HG02678 (cell line): ENCODE data around the gene ASS1.

Experiments
- ATAC-seq: cut with Tn5 transposase; IDR thresholded peaks from one replicate; pipeline ENCODE4 v1.9.1; 2021; ENCODE audit warnings: mild to moderate bottlenecking, moderate library complexity; ENCODE audit not compliant: unreplicated experiment

The ASS1 gene

GRCh38 chr9:130470950-130471349 is 26.2 kb downstream of the ASS1 start:
- ATAC-seq = no peak

- no peak for ATAC-seq
Observed at GRCh38 chr9:130471411-130472183, 26.8 kb downstream of the ASS1 start.

DNA sequence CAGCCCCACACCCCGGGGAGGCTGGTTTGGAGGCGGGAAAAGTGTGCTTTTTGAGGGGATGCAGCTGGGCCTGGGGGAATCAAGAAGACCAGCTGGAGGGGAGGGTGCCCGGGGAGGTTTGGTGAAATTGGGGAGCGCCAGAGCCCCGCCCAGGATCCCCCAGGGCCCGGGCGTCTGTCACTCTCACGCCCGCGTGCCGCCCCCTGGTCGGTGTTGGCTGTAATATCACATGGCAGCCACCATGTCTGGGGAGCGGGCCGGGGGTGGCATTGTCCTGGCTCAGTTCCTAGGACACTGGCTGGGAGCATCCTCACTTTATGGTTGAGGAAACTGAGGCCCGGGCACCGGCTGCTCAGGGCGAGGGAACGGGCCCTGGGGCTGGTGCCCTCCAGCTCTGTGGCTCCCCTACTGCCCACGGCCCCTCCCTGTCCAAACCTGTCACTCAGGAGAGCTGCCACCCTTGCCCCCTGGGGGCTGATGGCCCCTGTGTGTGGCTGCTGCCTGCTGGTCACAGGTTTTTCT is 27.5 kb downstream of the ASS1 start:
- no peak for ATAC-seq

DNA sequence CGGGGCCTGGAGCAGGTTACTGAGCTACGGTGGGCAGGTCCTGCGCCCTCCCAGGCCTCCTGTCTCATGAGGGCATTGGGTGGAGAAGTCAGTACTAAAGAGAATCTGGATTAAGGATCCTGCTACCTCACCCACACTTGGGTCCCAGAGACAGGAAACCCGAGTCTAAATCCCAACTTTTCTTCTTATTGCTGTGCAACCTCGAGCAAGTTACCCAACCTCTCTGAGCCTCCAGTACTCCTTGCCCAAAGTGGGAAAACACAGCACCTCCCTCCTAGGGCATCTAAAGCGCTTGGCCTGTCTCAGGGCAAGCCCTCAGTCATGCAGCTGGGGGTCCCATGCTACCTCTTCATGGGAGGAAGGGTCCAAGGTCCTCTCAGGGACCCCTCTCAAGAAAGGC is 28.2 kb downstream of the ASS1 start:
- ATAC-seq = no peak

GRCh38 chr9:130473566-130473965 is 28.8 kb downstream of the ASS1 start:
- no peak for ATAC-seq

DNA sequence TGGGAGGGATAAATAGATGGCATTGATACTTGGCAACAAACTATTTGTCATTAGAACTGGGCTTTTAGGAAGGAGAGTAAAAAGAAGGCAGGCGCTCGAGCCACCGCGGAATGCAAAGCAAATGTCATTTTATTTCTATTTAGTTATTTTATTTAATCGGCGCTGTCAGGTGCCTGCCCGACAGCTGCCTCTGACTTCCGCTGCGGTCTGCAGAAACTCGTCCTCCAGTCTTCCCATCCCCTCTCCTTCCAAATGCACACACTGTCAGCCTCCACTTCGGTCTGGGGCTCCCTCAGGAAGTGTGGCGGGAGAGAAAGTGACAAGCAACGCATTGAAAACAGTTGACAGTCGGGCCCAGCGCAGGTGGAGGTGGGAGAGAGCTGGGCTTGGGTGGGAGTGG is 29.3 kb downstream of the ASS1 start:
- ATAC-seq = no peak

DNA sequence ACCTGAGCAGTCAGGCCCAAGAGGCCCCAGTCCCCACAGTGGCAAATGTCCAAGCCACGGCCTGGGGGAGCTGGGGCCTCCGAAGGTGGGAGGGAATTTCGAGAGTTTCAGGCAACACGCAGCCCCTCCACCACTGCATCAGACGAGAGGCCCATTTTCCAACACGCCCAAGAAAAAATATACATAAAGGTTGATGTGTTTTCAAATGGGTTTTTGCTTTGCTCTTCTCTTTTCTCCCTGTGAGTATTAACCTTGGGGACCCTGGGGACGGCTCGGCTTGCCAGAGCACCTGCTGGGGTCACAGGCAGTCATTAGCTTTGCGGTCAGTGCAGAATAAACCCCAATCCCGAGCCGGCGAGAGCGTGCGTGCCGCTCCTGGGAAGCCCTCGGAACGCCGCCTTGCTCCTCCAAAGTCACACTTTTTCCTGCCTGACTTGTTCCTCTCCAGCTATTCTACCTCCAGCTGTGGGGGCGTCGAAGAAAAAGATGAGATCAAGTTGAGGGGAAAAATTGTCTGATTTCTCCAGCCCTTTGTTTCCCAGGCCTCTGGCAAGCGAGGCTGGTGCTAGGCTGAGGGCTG is 31.5 kb downstream of the ASS1 start:
- ATAC-seq = no peak

DNA sequence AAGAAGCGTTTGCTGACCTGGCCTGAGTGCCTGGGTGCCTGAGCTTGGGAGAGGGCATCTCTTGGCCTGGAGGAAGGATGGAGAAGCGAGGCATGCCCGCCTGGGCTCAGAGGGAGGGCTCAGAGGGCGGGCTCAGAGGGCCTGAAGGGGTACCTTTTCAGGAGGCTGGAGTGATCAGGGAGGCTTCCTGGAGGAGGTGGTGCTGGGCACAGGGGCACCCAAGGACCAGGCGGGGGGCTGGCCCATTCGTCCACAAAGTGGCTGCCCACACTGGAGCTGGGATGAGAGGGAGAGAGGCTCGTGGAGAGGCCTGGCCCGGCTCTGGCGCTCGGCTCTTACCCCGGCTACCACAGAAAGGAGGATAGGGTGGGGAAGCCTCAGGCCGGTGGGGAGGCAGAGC is 32.8 kb downstream of the ASS1 start:
- ATAC-seq = no peak

GRCh38 chr9:130478152-130478551 is 33.4 kb downstream of the ASS1 start:
- no peak for ATAC-seq

DNA sequence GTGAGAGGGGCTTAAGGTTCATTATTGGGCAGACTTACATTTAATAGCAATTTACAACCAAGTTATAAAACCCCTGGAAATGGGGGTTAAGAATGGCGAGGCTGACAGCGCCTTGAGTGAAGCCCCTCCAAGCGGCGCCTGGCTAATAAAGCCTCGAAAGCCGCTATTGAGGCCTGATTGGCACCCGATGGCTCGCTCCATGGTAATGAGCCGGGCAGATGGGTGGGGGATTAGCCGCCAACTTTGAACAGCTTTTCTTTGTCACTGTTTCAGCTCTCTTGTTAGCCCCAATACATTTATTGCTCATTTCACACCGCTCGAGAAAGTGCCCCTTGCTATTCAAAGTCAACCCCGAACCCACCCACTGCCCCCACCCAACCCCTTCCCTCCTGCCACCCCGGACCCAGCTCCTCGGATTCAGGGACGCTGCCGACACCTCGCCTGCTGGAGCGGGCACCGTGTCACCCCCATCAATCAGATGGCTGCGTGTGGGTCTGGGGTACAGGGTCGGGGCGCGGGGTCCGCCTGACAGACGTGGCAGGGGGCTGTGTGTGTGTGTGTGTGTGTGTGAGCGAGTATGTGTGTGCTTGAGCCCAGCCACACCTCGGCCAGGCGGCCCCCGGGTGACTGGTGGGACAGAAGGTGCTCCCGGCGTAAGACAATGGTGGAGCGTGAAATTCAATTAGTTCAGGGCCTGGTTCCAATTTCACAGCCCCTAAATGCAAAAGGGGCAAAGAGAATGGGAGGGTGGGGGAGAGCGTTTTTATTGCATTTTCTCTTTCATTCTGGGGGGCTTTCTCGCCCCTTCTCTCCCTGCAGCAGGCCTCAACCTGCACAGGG is 34.2 kb downstream of the ASS1 start:
- no peak for ATAC-seq

DNA sequence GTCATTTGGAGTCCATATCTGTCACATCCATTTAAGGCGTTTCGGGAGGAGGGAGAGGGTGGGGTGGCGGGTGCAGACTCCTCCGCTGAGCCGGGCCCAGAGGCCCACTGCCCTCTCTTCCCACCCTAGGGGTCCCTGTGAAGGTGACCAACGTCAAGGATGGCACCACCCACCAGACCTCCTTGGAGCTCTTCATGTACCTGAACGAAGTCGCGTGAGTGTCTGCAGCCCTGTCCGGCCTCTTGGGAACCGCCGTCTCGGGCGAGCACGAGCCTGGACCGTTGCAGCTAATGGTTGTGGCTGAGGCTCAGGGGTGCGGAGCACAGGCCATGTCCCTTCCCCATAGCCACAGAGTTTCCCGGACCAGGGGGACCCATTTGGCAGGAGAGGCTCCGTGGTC is 34.8 kb downstream of the ASS1 start:
- no peak for ATAC-seq

- ATAC-seq = no peak
Observed at GRCh38 chr9:130480673-130481072, 35.9 kb downstream of the ASS1 start.

GRCh38 chr9:130482463-130482862 is 37.7 kb downstream of the ASS1 start:
- no peak for ATAC-seq

GRCh38 chr9:130483371-130483971 is 38.7 kb downstream of the ASS1 start:
- no peak for ATAC-seq

DNA sequence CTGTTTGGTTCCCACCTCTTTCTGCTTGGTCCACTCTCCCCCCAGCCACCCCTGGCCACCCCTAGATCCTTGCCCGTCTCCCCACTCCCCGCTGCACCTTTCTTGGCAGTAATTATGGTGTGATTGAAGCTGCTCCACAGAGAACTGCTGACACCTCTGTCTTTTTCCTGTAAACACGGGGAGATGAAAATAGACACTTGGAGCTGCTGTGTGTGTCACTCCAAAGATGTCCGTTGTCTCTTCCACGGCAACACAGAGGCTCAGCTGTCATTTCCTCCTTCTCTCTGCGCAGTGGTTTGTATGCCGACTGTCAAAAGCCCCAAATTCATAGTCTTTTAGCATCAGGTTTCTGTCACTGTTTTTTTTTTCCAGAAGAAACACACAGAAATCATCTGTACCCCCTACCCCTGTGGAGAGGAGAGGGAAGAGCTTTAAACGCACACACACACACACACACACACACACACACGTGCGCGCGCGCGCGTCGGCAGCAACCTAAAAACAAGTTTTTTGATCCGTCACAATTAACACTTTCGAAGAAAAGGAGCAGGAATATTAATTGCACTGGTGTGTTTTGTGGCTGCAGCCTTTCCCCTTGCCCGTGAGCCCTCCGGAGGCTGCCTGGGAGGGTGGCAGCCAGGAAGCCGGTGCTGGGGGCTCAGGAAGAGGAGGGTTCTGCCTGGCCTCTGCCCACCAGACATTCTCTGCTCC is 39.8 kb downstream of the ASS1 start:
- ATAC-seq = no peak

- no peak for ATAC-seq
Observed at GRCh38 chr9:130486103-130486502, 41.3 kb downstream of the ASS1 start.

DNA sequence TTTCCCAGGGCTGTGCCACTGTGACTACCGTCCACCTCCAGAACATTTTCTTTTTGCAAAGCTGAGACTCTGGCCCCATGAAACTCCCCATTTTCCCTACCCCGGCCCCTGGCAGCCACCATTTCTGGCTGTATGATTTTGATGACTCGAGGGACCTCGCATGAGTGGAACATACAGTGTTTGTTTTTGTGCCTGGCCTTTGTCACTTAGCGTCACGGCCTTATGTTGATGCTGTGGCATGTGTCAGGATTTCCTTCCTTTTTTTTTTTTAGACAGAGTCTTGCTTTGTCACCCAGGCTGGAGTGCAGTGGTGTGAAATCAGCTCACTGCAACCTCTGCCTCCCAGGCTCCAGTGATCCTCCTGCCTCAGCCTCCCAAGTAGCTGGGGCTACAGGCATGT is 42.7 kb downstream of the ASS1 start:
- no peak for ATAC-seq

DNA sequence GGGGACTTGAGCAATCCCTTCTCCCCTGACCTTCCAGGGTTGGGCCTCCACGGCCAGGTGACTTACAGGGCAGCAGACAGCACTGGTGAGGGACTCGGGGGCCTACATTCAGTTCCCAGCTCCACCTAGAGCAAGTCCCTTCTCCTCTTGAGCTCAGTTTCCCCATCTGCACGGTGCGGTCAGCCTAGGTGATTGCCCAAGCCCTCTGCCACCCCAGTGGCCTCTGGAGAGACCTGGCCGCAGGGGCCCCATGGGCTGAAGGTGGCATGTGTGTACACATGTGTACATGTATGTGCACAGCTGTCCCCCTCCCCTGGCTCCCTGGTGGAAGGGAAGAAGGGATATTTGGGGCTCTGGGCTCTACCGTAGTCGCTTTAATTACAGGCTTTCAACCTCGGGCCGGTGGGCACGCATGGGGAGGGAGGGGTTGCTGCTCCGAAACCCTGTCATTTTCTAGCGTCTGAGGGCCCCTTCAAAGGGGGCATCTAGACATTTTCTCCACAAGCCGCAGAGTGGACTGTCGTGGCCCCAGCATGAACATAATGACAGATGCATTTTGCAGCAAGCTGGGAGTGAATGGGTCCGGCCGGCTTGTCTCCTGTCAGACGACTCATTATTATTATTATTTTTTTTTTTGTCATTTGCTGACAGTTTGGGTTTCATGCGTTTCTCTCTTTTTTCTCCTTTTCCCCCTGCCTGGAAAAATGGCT is 44.0 kb downstream of the ASS1 start:
- no peak for ATAC-seq

DNA sequence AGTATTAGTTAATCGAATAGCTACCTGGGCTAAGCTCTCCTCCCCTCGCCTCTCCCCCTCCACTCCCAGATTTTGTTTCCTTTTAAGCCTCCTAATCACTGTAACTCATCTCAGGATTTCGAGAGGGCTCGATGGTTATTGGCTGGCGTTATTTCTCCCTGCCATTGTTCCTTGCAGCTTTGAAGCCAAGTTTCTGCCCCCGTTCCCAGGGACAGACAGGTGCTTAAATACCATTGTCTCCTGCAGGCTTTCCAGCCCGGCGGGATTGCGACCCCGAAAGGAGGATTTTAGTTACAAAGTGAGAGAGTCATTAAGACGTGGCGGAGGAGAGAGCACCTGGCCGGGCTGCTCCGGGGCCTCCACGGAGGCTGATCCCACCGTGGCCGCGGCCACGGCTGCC is 46.2 kb downstream of the ASS1 start:
- ATAC-seq = no peak
